ENCODE measurements around the gene STX7.

DNA sequence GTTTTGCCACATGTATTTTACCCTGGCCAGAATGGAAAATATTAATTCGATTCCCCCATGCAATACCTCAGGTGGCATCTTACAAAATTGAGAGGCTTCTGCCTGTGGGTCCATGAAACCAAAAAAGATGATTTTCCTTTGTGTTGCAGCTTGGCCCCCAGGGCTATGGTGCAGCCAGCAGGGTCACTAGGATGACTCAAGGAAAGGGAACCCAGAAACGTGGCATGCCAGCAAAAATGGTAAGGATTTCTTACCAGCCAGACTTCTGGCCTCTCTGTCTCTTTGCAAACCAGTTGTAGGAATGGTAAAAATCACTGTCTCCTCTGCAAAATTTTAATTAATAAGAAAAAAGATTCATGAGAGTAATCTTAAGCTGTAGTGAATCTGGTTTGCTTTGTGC is 13.5 kb upstream of the STX7 start:
- TF ChIP-seq, protein P1, sequence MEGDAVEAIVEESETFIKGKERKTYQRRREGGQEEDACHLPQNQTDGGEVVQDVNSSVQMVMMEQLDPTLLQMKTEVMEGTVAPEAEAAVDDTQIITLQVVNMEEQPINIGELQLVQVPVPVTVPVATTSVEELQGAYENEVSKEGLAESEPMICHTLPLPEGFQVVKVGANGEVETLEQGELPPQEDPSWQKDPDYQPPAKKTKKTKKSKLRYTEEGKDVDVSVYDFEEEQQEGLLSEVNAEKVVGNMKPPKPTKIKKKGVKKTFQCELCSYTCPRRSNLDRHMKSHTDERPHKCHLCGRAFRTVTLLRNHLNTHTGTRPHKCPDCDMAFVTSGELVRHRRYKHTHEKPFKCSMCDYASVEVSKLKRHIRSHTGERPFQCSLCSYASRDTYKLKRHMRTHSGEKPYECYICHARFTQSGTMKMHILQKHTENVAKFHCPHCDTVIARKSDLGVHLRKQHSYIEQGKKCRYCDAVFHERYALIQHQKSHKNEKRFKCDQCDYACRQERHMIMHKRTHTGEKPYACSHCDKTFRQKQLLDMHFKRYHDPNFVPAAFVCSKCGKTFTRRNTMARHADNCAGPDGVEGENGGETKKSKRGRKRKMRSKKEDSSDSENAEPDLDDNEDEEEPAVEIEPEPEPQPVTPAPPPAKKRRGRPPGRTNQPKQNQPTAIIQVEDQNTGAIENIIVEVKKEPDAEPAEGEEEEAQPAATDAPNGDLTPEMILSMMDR (IDR thresholded peaks at IDR 0.05 in 2 of 3, conservative IDR thresholded peaks at IDR 0.05 in 1 of 3; ENCODE audit: borderline replicate concordance in 1 of 3, insufficient read depth in 1 of 3, low read depth in 2 of 3, low read length in 2 of 3) = no peak
- TF ChIP-seq POLR2A (IDR thresholded peaks at IDR 0.05; ENCODE audit: borderline replicate concordance, extremely low read depth, insufficient read depth, insufficient read length) = no peak
- TF ChIP-seq FOSL1 (IDR thresholded peaks at IDR 0.05; ENCODE audit: low read depth) = no peak
- no peak for TF ChIP-seq YY1 (IDR thresholded peaks at IDR 0.05; ENCODE audit: extremely low read depth, insufficient replicate concordance, low read depth, low read length)
- TF ChIP-seq CEBPB (IDR thresholded peaks at IDR 0.05; ENCODE audit: low read depth) = no peak
- TF ChIP-seq REST (IDR thresholded peaks at IDR 0.05; ENCODE audit: low read depth) = no peak
- TF ChIP-seq RAD21 (IDR thresholded peaks at IDR 0.05; ENCODE audit: low read depth) = no peak
- no peak for TF ChIP-seq SP1 (IDR thresholded peaks at IDR 0.05; ENCODE audit: low read depth)
